Measurements from ENCODE around the gene TIAM2.

DNA sequence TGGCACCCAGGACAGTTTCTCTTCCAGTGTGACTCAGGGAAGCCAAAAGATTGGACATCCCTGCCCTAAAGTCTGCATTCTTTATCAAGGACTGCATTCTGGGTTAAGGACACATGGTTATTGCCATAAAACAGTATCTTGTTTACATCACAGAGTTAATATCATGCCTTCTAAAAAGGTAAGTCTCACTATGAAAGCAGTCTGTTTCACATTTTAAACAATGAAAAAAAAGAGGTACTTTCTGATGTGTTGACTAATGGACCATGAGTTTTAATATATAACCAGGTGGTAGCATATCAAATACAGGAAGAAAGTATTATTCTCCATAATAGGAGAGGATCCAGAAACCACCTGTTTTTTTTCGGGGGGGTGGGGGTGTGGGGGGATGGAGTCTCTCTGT is 93.7 kb downstream of the TIAM2 start:
- TF ChIP-seq POLR2A (IDR thresholded peaks at IDR 0.05) (no peak), POLR2AphosphoS5 (IDR thresholded peaks at IDR 0.05) (no peak)
- TF ChIP-seq, protein P1, sequence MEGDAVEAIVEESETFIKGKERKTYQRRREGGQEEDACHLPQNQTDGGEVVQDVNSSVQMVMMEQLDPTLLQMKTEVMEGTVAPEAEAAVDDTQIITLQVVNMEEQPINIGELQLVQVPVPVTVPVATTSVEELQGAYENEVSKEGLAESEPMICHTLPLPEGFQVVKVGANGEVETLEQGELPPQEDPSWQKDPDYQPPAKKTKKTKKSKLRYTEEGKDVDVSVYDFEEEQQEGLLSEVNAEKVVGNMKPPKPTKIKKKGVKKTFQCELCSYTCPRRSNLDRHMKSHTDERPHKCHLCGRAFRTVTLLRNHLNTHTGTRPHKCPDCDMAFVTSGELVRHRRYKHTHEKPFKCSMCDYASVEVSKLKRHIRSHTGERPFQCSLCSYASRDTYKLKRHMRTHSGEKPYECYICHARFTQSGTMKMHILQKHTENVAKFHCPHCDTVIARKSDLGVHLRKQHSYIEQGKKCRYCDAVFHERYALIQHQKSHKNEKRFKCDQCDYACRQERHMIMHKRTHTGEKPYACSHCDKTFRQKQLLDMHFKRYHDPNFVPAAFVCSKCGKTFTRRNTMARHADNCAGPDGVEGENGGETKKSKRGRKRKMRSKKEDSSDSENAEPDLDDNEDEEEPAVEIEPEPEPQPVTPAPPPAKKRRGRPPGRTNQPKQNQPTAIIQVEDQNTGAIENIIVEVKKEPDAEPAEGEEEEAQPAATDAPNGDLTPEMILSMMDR (IDR thresholded peaks at IDR 0.05), result no peak

All from upper lobe of left lung (tissue), 4 donors.